Neuronal stem cell (in vitro differentiated cells): ENCODE results near the gene SSBP3.

Experiments
- DNase-seq: peaks from one replicate; pipeline ENCODE4 v3.0.0-alpha.2; 2013; ENCODE audit warnings: low spot score
- H2AFZ ChIP-seq: one replicate; pipeline ENCODE4 v1.6.1; 2013; ENCODE audit warnings: mild to moderate bottlenecking, low read length, inconsistent platforms
- H2AK5ac ChIP-seq: 2 replicates; pipeline ENCODE4 v1.6.1; 2013; ENCODE audit warnings: low read depth, mild to moderate bottlenecking, inconsistent platforms, low read length, moderate library complexity, mixed read lengths
- H2BK120ac ChIP-seq: 2 replicates; pipeline ENCODE4 v1.6.1; 2013; ENCODE audit warnings: low read depth, mild to moderate bottlenecking, inconsistent platforms, low read length, moderate library complexity, mixed read lengths
- H2BK12ac ChIP-seq: one replicate; pipeline ENCODE4 v1.6.1; 2013; ENCODE audit warnings: low read length, inconsistent platforms
- H2BK15ac ChIP-seq: 2 replicates; pipeline ENCODE4 v1.6.1; 2013; ENCODE audit warnings: mild to moderate bottlenecking, low read length, inconsistent platforms, mixed read lengths
- H2BK5ac ChIP-seq: one replicate; pipeline ENCODE4 v1.6.1; 2013; ENCODE audit warnings: inconsistent platforms, mild to moderate bottlenecking, low read length, moderate library complexity
- H3K14ac ChIP-seq: one replicate; pipeline ENCODE4 v1.6.1; 2013; ENCODE audit warnings: low read length, inconsistent platforms
- H3K18ac ChIP-seq: 2 replicates; pipeline ENCODE4 v1.6.1; 2013; ENCODE audit warnings: low read length, inconsistent platforms
- H3K23ac ChIP-seq: 2 replicates; pipeline ENCODE4 v1.6.1; 2013; ENCODE audit warnings: low read depth, mild to moderate bottlenecking, mixed read lengths, low read length, inconsistent platforms; ENCODE audit not compliant: poor library complexity
- H3K27ac ChIP-seq: replicated peaks from 3 replicates; pipeline ENCODE4 v1.5.1; 2013; ENCODE audit warnings: low read length, inconsistent platforms
- H3K27me3 ChIP-seq, 3 experiments: 2 replicates each; pipeline ENCODE4 v1.6.1; 2013; ENCODE audit warnings: low read length in 3 of 3, mild to moderate bottlenecking in 2 of 3, inconsistent platforms in 1 of 3, low read depth in 1 of 3, mixed read lengths in 1 of 3, moderate library complexity in 1 of 3; ENCODE audit not compliant: control insufficient read depth in 3 of 3, insufficient read depth in 3 of 3
- H3K36me3 ChIP-seq, 2 donors: replicated peaks in 1 of 2; 2 replicates each; pipeline ENCODE4 v1.6.1; 2013; ENCODE audit warnings: low read length in 2 of 2; ENCODE audit not compliant: control insufficient read depth in 2 of 2, insufficient read depth in 2 of 2
- H3K4ac ChIP-seq: 2 replicates; pipeline ENCODE4 v1.6.1; 2013; ENCODE audit warnings: inconsistent platforms, mild to moderate bottlenecking, low read length, moderate library complexity
- H3K4me1 ChIP-seq, 2 donors: 1 replicate in 1 of 2; 2 replicates in 1 of 2; pipeline ENCODE4 v1.6.1; 2013; ENCODE audit warnings: low read length in 2 of 2, low read depth in 1 of 2; ENCODE audit not compliant: control insufficient read depth in 2 of 2, insufficient read depth in 1 of 2
- H3K4me2 ChIP-seq: one replicate; pipeline ENCODE4 v1.6.1; 2013; ENCODE audit warnings: mild to moderate bottlenecking, low read length, inconsistent platforms; ENCODE audit not compliant: insufficient read depth, poor library complexity, severe bottlenecking
- H3K4me3 ChIP-seq, 2 donors: 2 replicates each; pipeline ENCODE4 v1.5.1; 2013; ENCODE audit warnings: low read length in 2 of 2, mild to moderate bottlenecking in 2 of 2, inconsistent platforms in 1 of 2, moderate library complexity in 1 of 2
- H3K79me1 ChIP-seq: one replicate; pipeline ENCODE4 v1.6.1; 2013; ENCODE audit warnings: low read depth, mild to moderate bottlenecking, inconsistent platforms, low read length, moderate library complexity
- H3K9ac ChIP-seq: one replicate; pipeline ENCODE4 v1.6.1; 2013; ENCODE audit warnings: mild to moderate bottlenecking, low read depth, low read length, inconsistent platforms; ENCODE audit not compliant: poor library complexity
- H3K9me3 ChIP-seq, 2 donors: replicated peaks in 1 of 2; 2 replicates each; pipeline versions ENCODE3 to v1.6.1; 2013; ENCODE audit warnings: low read length in 2 of 2, mild to moderate bottlenecking in 2 of 2, inconsistent platforms in 1 of 2, low read depth in 1 of 2, mixed read lengths in 1 of 2, moderate library complexity in 1 of 2; ENCODE audit not compliant: control insufficient read depth in 2 of 2, insufficient read depth in 1 of 2
- H4K8ac ChIP-seq: one replicate; pipeline ENCODE4 v1.6.1; 2013; ENCODE audit warnings: low read depth, mild to moderate bottlenecking, inconsistent platforms, low read length, moderate library complexity
- H4K91ac ChIP-seq: one replicate; pipeline ENCODE4 v1.6.1; 2013; ENCODE audit warnings: low read length, low read depth, mild to moderate bottlenecking, inconsistent platforms; ENCODE audit not compliant: poor library complexity
- WGBS, 2 donors: extraction: QIAGEN DNeasy Blood & Tissue Kit; methylation state at CpG; one replicate each; pipeline ENCODE4 v1.1.7; 2013; ENCODE audit warnings: missing lambda C conversion rate in 2 of 2, mixed read lengths in 1 of 2; ENCODE audit not compliant: insufficient read length in 2 of 2, insufficient replicate concordance in 1 of 2; ENCODE audit errors: extremely low coverage in 2 of 2; 5-methylcytosine and 5-hydroxymethylcytosine counted together

The SSBP3 gene

GRCh38 chr1:54326543-54327385 is 79.4 kb downstream of the SSBP3 start:
- Histone ChIP-seq H3K4me3 (no peak overlapping the region), H3K9ac (no peak overlapping the region), H2BK5ac (no peak overlapping the region), H2BK120ac (no peak overlapping the region), H3K4ac (no peak overlapping the region), H3K18ac (peak overlapping the region; percentile 38), H4K91ac (no peak overlapping the region), H2BK15ac (no peak overlapping the region), H4K8ac (no peak overlapping the region), H3K27ac (no peak overlapping the region), H3K14ac (no peak overlapping the region), H3K36me3 (peaks cover 0 to 38% of the 10 kb centered on the region in 2 donors), H2AFZ (no peak overlapping the region), H3K27me3 (no peaks in the 10 kb centered on the region), H3K9me3 (no peaks in the 10 kb centered on the region), H2AK5ac (no peak overlapping the region), H3K4me2 (no peak overlapping the region), H2BK12ac (no peak overlapping the region), H3K4me1 (peaks cover 68 to 79% of the 10 kb centered on the region in 2 donors), H3K23ac (no peak overlapping the region), H3K79me1 (peaks cover 3% of the 10 kb centered on the region)
- WGBS, 2 donors = no CpG with 5 or more reads among the region's 12 CpGs
- no peak for DNase-seq

GRCh38 chr1:54325703-54326461 is 80.3 kb downstream of the SSBP3 start:
- Histone ChIP-seq H2AK5ac (no peak overlapping the region), H3K14ac (no peak overlapping the region), H3K4ac (no peak overlapping the region), H2BK12ac (no peak overlapping the region), H4K8ac (no peak overlapping the region), H3K36me3 (peaks cover 0 to 42% of the 10 kb centered on the region in 2 donors), H2BK15ac (no peak overlapping the region), H3K4me2 (no peak overlapping the region), H3K9ac (no peak overlapping the region), H3K27ac (no peak overlapping the region), H2BK5ac (no peak overlapping the region), H2BK120ac (no peak overlapping the region), H3K79me1 (peaks cover 3% of the 10 kb centered on the region), H3K4me3 (no peak overlapping the region), H2AFZ (no peak overlapping the region), H3K18ac (peak overlapping the region; percentile 32), H3K23ac (no peak overlapping the region), H4K91ac (no peak overlapping the region), H3K27me3 (no peaks in the 10 kb centered on the region), H3K9me3 (no peaks in the 10 kb centered on the region), H3K4me1 (peaks cover 59 to 71% of the 10 kb centered on the region in 2 donors)
- no peak for DNase-seq
- WGBS, 2 donors = no CpG with 5 or more reads among the region's 20 CpGs

- H2BK120ac ChIP-seq = no peak overlapping the region
- no peak overlapping the region for H2BK5ac ChIP-seq
- no peak overlapping the region for H3K4ac ChIP-seq
- no peak overlapping the region for H3K18ac ChIP-seq
- H3K27ac ChIP-seq = no peak overlapping the region
- H3K36me3 ChIP-seq = peaks cover 0 to 47% of the 10 kb centered on the region in 2 donors
- no CpG with 5 or more reads among the region's 2 CpGs for WGBS, 2 donors
- H3K9me3 ChIP-seq = no peaks in the 10 kb centered on the region
- H3K79me1 ChIP-seq = peaks cover 3% of the 10 kb centered on the region
- H2AFZ ChIP-seq = no peak overlapping the region
- H3K4me3 ChIP-seq = no peak overlapping the region
- no peak overlapping the region for H4K8ac ChIP-seq
- H2AK5ac ChIP-seq = no peak overlapping the region
- no peak overlapping the region for H3K14ac ChIP-seq
- H3K4me2 ChIP-seq = no peak overlapping the region
- no peak overlapping the region for H2BK15ac ChIP-seq
- H3K9ac ChIP-seq = no peak overlapping the region
- peaks cover 54 to 66% of the 10 kb centered on the region in 2 donors for H3K4me1 ChIP-seq
- no peak overlapping the region for H4K91ac ChIP-seq
- no peaks in the 10 kb centered on the region for H3K27me3 ChIP-seq
- no peak overlapping the region for H2BK12ac ChIP-seq
- no peak for DNase-seq
- H3K23ac ChIP-seq = no peak overlapping the region
Measured at GRCh38 chr1:54325284-54325683, 80.9 kb downstream of the SSBP3 start.
